ENCODE measurements around the gene ZNF580.

Gene ZNF580

GRCh38 chr19:55641426-55642152 is 787 bp downstream of the ZNF580 start:
- ATAC-seq (replicated peaks) (peak; percentile 22), DNase-seq (no peak)
- peak overlapping the region; percentile 84 to 93 for H3K4me3 Mint-ChIP-seq
- peaks cover 48 to 54% of the 10 kb centered on the region in 2 donors for H3K4me1 Mint-ChIP-seq (ENCODE audit: low read depth in 2 of 2)
- H3K27me3 Mint-ChIP-seq = no peaks in the 10 kb centered on the region
- peak overlapping the region; percentile 83 to 87 for H3K27ac Mint-ChIP-seq
- peaks cover 45% of the 10 kb centered on the region for H3K36me3 Mint-ChIP-seq (ENCODE audit: insufficient read depth)
- H3K9me3 Mint-ChIP-seq = peaks cover 0 to 2% of the 10 kb centered on the region in 2 donors

GRCh38 chr19:55642153-55643002 is 1.6 kb downstream of the ZNF580 start:
- DNase-seq (no peak), ATAC-seq (replicated peaks) (peak; percentile 13)
- Mint-ChIP-seq H3K36me3 (ENCODE audit: insufficient read depth) (peaks cover 41% of the 10 kb centered on the region), H3K9me3 (peaks cover 0 to 2% of the 10 kb centered on the region in 2 donors), H3K4me3 (peak overlapping the region; percentile 84 to 93), H3K4me1 (ENCODE audit: low read depth in 2 of 2) (peaks cover 44 to 51% of the 10 kb centered on the region in 2 donors), H3K27me3 (no peaks in the 10 kb centered on the region), H3K27ac (peak overlapping the region; percentile 87 to 91)

GRCh38 chr19:55643003-55643886 is 2.4 kb downstream of the ZNF580 start, which contains the start of gene ZNF581:
TSS of gene ZNF581 (plus strand) at chr19:55643649. CDS start at chr19:55644572, 923 bp downstream.
- Mint-ChIP-seq H3K9me3 (peaks cover 0 to 2% of the 10 kb centered on the region in 2 donors), H3K27me3 (no peaks in the 10 kb centered on the region), H3K36me3 (ENCODE audit: insufficient read depth) (peaks cover 37% of the 10 kb centered on the region), H3K4me1 (ENCODE audit: low read depth in 2 of 2) (peaks cover 41 to 42% of the 10 kb centered on the region in 2 donors), H3K27ac (peak within 1 kb of the TSS; percentile 87 to 91), H3K4me3 (peak within 1 kb of the TSS; percentile 84 to 93)
- peak; percentile 69 to 76 (median 70) for DNase-seq
- peak; percentile 55 for ATAC-seq (replicated peaks)

GRCh38 chr19:55643887-55644176 is 3.0 kb downstream of the ZNF580 start:
- Mint-ChIP-seq H3K36me3 (ENCODE audit: insufficient read depth) (peaks cover 40% of the 10 kb centered on the region), H3K4me3 (peak overlapping the region; percentile 84 to 93), H3K9me3 (peaks cover 0 to 2% of the 10 kb centered on the region in 2 donors), H3K4me1 (ENCODE audit: low read depth in 2 of 2) (peaks cover 44 to 45% of the 10 kb centered on the region in 2 donors), H3K27me3 (peaks cover 0 to 3% of the 10 kb centered on the region in 2 donors), H3K27ac (peak overlapping the region; percentile 84 to 91)
- no peak for ATAC-seq (replicated peaks)
- DNase-seq = no peak

GRCh38 chr19:55644191-55644833 is 3.5 kb downstream of the ZNF580 start:
- DNase-seq (no peak), ATAC-seq (replicated peaks) (no peak)
- Mint-ChIP-seq H3K27ac (peak overlapping the region; percentile 84 to 91), H3K36me3 (ENCODE audit: insufficient read depth) (peaks cover 38% of the 10 kb centered on the region), H3K27me3 (peaks cover 0 to 7% of the 10 kb centered on the region in 2 donors), H3K9me3 (no peaks in the 10 kb centered on the region), H3K4me3 (peak overlapping the region; percentile 84 to 93), H3K4me1 (ENCODE audit: low read depth in 2 of 2) (peaks cover 41 to 42% of the 10 kb centered on the region in 2 donors)

- H3K9me3 Mint-ChIP-seq = no peaks in the 10 kb centered on the region
- H3K4me1 Mint-ChIP-seq (ENCODE audit: low read depth in 2 of 2) = peaks cover 41 to 45% of the 10 kb centered on the region in 2 donors
- peak overlapping the region; percentile 84 to 91 for H3K27ac Mint-ChIP-seq
- ATAC-seq (replicated peaks) (no peak), DNase-seq (no peak)
- peaks cover 38% of the 10 kb centered on the region for H3K36me3 Mint-ChIP-seq (ENCODE audit: insufficient read depth)
- peaks cover 0 to 14% of the 10 kb centered on the region in 2 donors for H3K27me3 Mint-ChIP-seq
- peak overlapping the region; percentile 84 to 93 for H3K4me3 Mint-ChIP-seq
Observed at GRCh38 chr19:55644842-55645511, 4.2 kb downstream of the ZNF580 start.

- Mint-ChIP-seq H3K27me3 (peaks cover 0 to 15% of the 10 kb centered on the region in 2 donors), H3K36me3 (ENCODE audit: insufficient read depth) (peaks cover 32% of the 10 kb centered on the region), H3K4me1 (ENCODE audit: low read depth in 2 of 2) (peaks cover 36 to 42% of the 10 kb centered on the region in 2 donors), H3K4me3 (peak overlapping the region; percentile 37 to 48), H3K27ac (no peak overlapping the region), H3K9me3 (no peaks in the 10 kb centered on the region)
- DNase-seq = no peak
- no peak for ATAC-seq (replicated peaks)
Observed at GRCh38 chr19:55645512-55645881, 4.7 kb downstream of the ZNF580 start.

GRCh38 chr19:55646889-55647731 is 6.3 kb downstream of the ZNF580 start:
- Mint-ChIP-seq H3K4me3 (peak overlapping the region; percentile 61 to 71), H3K27ac (no peak overlapping the region), H3K36me3 (ENCODE audit: insufficient read depth) (peaks cover 30% of the 10 kb centered on the region), H3K9me3 (no peaks in the 10 kb centered on the region), H3K27me3 (peaks cover 0 to 15% of the 10 kb centered on the region in 2 donors), H3K4me1 (ENCODE audit: low read depth in 2 of 2) (peaks cover 25 to 32% of the 10 kb centered on the region in 2 donors)
- ATAC-seq (replicated peaks) (no peak), DNase-seq (no peak)

- Mint-ChIP-seq H3K4me1 (ENCODE audit: low read depth in 2 of 2) (peaks cover 21 to 29% of the 10 kb centered on the region in 2 donors), H3K36me3 (ENCODE audit: insufficient read depth) (peaks cover 27% of the 10 kb centered on the region), H3K4me3 (peak within 1 kb of the TSS; percentile 61 to 82), H3K27ac (peak within 1 kb of the TSS; percentile 51 to 79), H3K27me3 (peaks cover 0 to 15% of the 10 kb centered on the region in 2 donors), H3K9me3 (no peaks in the 10 kb centered on the region)
- peak in 1 of 3 experiments; percentile 17 for DNase-seq
- peak; percentile 26 for ATAC-seq (replicated peaks)
Observed at GRCh38 chr19:55647732-55648584, 7.2 kb downstream of the ZNF580 start, which contains the start of gene CCDC106. TSS of gene CCDC106 (plus strand) at chr19:55648212. CDS start at chr19:55649047, 835 bp downstream.

GRCh38 chr19:55648585-55649267 is 7.9 kb downstream of the ZNF580 start:
- Mint-ChIP-seq H3K27me3 (peaks cover 0 to 15% of the 10 kb centered on the region in 2 donors), H3K4me3 (peak overlapping the region; percentile 60 to 82), H3K4me1 (ENCODE audit: low read depth in 2 of 2) (peaks cover 15 to 26% of the 10 kb centered on the region in 2 donors), H3K36me3 (ENCODE audit: insufficient read depth) (peaks cover 26% of the 10 kb centered on the region), H3K27ac (peak overlapping the region; percentile 51 to 79), H3K9me3 (no peaks in the 10 kb centered on the region)
- DNase-seq (no peak), ATAC-seq (replicated peaks) (no peak)
